ENCODE data around the gene SNURF.
"Not testable (repeated sequence)": the region's sequence is repeated elsewhere in the genome, so short reads cannot be mapped to it uniquely, and the experiment has no call there.

Gene SNURF

GRCh38 chr15:24954783-24955530, at the start of gene SNURF, which contains the start of gene SNRPN:
TSS of gene SNURF (plus strand) at chr15:24954987. CDS start at chr15:24955049, 62 bp downstream.
TSS of gene SNRPN (plus strand) at chr15:24954987. CDS start at chr15:24974454, 19,467 bp downstream.
- H3K4me1 Mint-ChIP-seq = peaks cover 11% of the 10 kb centered on the region
- H3K9me3 Mint-ChIP-seq = peaks cover 21% of the 10 kb centered on the region
- H3K27ac Mint-ChIP-seq = peak within 1 kb of the TSS; percentile 99 to 100 (median 99)
- no peak for TF ChIP-seq CTCF (IDR thresholded peaks at IDR 0.05; ENCODE audit: unreplicated experiment in 3 of 3)
- peaks cover 9% of the 10 kb centered on the region for H3K36me3 Mint-ChIP-seq (ENCODE audit: low read depth)
- H3K27me3 Mint-ChIP-seq (ENCODE audit: low read depth) = no peaks in the 10 kb centered on the region
- peak within 1 kb of the TSS; percentile 89 to 97 (median 97) for H3K4me3 Mint-ChIP-seq

- Mint-ChIP-seq H3K36me3 (ENCODE audit: low read depth) (peaks cover 4% of the 10 kb centered on the region), H3K27ac (no peak overlapping the region), H3K9me3 (peaks cover 17% of the 10 kb centered on the region)
Observed at GRCh38 chr15:24916305-24917009, 38.3 kb upstream of the SNURF start.

GRCh38 chr15:24917431-24917830, 37.4 kb upstream of the SNURF start:
- Mint-ChIP-seq H3K4me1 (no peaks in the 10 kb centered on the region), H3K27ac (no peak overlapping the region), H3K36me3 (ENCODE audit: low read depth) (peaks cover 4% of the 10 kb centered on the region), H3K4me3 (no peak overlapping the region), H3K9me3 (peaks cover 17% of the 10 kb centered on the region), H3K27me3 (ENCODE audit: low read depth) (no peaks in the 10 kb centered on the region)
- TF ChIP-seq CTCF (IDR thresholded peaks at IDR 0.05; ENCODE audit: unreplicated experiment in 3 of 3) = no peak

More at GRCh38 chr15:24916305-24917009, 38.3 kb upstream of the SNURF start:
- no peaks in the 10 kb centered on the region for H3K27me3 Mint-ChIP-seq (ENCODE audit: low read depth)
- no peak overlapping the region for H3K4me3 Mint-ChIP-seq
- no peak for TF ChIP-seq CTCF (IDR thresholded peaks at IDR 0.05; ENCODE audit: unreplicated experiment in 3 of 3)
- no peaks in the 10 kb centered on the region for H3K4me1 Mint-ChIP-seq

- peak overlapping the region in 1 of 3 experiments; percentile 80 for H3K27ac Mint-ChIP-seq
- H3K4me1 Mint-ChIP-seq = no peaks in the 10 kb centered on the region
- no peaks in the 10 kb centered on the region for H3K27me3 Mint-ChIP-seq (ENCODE audit: low read depth)
- no peak for TF ChIP-seq CTCF (IDR thresholded peaks at IDR 0.05; ENCODE audit: unreplicated experiment in 3 of 3)
- peaks cover 4% of the 10 kb centered on the region for H3K36me3 Mint-ChIP-seq (ENCODE audit: low read depth)
- peaks cover 15% of the 10 kb centered on the region for H3K9me3 Mint-ChIP-seq
- no peak overlapping the region for H3K4me3 Mint-ChIP-seq
Observed at GRCh38 chr15:24919446-24919845, 35.3 kb upstream of the SNURF start.

GRCh38 chr15:24922781-24923180, 32.0 kb upstream of the SNURF start:
- not testable (repeated sequence) for H3K4me3 Mint-ChIP-seq; H3K27ac Mint-ChIP-seq; H3K36me3 Mint-ChIP-seq (ENCODE audit: low read depth)

GRCh38 chr15:24924153-24924552, 30.6 kb upstream of the SNURF start:
- Mint-ChIP-seq H3K4me3 (no peak overlapping the region), H3K27ac (no peak overlapping the region), H3K27me3 (ENCODE audit: low read depth) (no peaks in the 10 kb centered on the region), H3K9me3 (peaks cover 9% of the 10 kb centered on the region), H3K4me1 (no peaks in the 10 kb centered on the region), H3K36me3 (ENCODE audit: low read depth) (no peaks in the 10 kb centered on the region)
- TF ChIP-seq CTCF (IDR thresholded peaks at IDR 0.05; ENCODE audit: unreplicated experiment in 3 of 3) = no peak

More at GRCh38 chr15:24922781-24923180, 32.0 kb upstream of the SNURF start:
- H3K9me3 Mint-ChIP-seq; H3K4me1 Mint-ChIP-seq; H3K27me3 Mint-ChIP-seq (ENCODE audit: low read depth): not testable (repeated sequence)

Data from nephron (organoid).